Transverse colon (tissue), 4 donors: ENCODE data around the gene UBE2E2.

Source experiments
- EP300 ChIP-seq: sonication (generic); formaldehyde crosslinking; IDR thresholded peaks from one replicate; pipeline ENCODE4 v1.6.1; 2017; ENCODE audit warnings: antibody characterized with exemption, low read depth
- POLR2A ChIP-seq: fragments of 450-650 bp; IDR thresholded peaks from one replicate; pipeline ENCODE4 v1.6.1; 2016; ENCODE audit warnings: antibody characterized with exemption, mild to moderate bottlenecking, moderate library complexity
- POLR2AphosphoS5 ChIP-seq, 3 donors: sonication (generic); formaldehyde crosslinking; IDR thresholded peaks; one replicate each; pipeline ENCODE4 v1.6.1; 2016; ENCODE audit warnings: antibody characterized with exemption in 3 of 3
- TF ChIP-seq, protein P1 (sequence below), 5 experiments: fragments of 200-600 bp in 3 of 5; fragments of 450-650 bp in 2 of 5; sonication (generic) in 3 of 5; IDR thresholded peaks; 1 replicate in 2 of 5; 2 replicates in 3 of 5; pipeline ENCODE4 v1.5.1; 2016 to 2017; ENCODE audit warnings: antibody characterized with exemption in 5 of 5, inconsistent platforms in 3 of 5, mild to moderate bottlenecking in 2 of 5, moderate library complexity in 1 of 5

DNA sequence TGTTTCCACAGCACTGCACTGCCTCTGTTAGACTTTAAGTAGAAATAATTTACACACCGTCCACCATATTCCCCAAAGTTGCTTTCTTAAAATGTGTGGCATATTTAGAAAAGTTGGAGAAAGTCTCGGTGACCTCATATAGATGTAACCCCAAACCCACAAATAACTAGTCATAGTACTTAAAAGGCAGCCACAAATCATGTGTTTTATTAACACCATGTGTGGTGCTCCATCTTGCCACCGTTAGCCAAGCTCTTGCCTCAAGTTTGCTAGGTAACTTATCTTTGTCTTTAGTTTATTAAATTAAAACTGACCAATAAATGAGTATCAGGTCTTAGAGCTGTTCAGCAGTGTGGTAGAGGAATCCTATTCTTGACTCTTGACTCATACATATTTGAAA is 257.9 kb downstream of the UBE2E2 start:
- TF ChIP-seq, protein P1, sequence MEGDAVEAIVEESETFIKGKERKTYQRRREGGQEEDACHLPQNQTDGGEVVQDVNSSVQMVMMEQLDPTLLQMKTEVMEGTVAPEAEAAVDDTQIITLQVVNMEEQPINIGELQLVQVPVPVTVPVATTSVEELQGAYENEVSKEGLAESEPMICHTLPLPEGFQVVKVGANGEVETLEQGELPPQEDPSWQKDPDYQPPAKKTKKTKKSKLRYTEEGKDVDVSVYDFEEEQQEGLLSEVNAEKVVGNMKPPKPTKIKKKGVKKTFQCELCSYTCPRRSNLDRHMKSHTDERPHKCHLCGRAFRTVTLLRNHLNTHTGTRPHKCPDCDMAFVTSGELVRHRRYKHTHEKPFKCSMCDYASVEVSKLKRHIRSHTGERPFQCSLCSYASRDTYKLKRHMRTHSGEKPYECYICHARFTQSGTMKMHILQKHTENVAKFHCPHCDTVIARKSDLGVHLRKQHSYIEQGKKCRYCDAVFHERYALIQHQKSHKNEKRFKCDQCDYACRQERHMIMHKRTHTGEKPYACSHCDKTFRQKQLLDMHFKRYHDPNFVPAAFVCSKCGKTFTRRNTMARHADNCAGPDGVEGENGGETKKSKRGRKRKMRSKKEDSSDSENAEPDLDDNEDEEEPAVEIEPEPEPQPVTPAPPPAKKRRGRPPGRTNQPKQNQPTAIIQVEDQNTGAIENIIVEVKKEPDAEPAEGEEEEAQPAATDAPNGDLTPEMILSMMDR (IDR thresholded peaks at IDR 0.05), result no peak
- TF ChIP-seq POLR2A (no peak), POLR2AphosphoS5 (IDR thresholded peaks at IDR 0.05) (no peak), EP300 (no peak)
